GM21737 (cell line): ENCODE measurements around the gene TENT5C.

Experiments used
- ATAC-seq: cut with Tn5 transposase; IDR thresholded peaks from one replicate; pipeline ENCODE4 v1.9.1; 2021; ENCODE audit warnings: mild to moderate bottlenecking, moderate library complexity; ENCODE audit not compliant: unreplicated experiment

The TENT5C gene

DNA sequence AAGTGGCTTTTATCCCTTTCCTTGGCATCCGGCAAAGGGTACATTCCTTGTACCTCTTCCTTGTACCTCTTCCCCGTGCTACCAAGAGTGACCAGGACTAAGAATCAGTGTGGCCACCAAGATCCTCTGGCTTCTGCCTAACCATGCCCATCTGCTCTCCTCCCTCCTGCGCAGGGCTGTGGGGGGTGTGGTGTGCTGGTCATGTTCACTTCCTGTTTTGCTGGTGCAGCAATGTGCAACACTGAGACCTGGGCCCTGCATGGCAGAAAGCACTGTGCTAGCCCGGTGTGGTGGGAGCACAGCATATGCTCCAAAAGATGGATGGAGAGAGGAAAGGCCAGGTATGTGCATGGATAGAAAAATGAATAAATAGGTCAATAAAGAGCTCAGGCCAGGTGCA, 33.3 kb upstream of the TENT5C start:
- no peak for ATAC-seq

DNA sequence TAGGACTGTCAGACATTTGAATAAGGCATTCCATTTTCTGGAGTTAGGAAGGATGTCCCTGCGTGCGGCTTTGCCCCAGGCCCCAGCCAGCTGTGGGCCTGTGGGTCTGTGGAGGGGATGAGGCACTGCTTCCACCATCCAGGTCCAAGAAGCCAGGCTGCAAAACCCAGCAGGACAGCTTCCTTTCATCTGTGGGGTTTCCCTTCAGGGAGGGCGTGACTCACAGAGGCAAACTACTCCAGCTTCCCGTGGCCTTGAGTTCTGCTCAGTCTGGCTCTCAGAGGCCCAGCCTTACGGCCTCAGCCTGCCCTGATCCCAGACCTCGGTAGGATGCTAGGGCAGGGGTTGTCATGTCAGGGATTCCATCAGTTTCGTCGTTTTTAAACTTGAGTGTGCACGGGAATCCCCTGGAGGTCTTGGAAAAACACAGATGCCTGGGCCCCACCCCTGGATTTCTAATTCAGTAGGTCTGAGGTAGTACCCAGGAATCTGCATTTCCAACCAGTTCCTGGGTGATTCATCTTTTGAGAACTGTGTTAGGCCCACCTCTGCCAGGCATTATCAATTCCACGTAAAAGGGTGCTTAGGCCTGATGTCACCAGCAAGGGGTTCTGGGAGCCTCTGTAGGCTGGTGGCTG, 32.3 kb upstream of the TENT5C start:
- ATAC-seq: no peak

DNA sequence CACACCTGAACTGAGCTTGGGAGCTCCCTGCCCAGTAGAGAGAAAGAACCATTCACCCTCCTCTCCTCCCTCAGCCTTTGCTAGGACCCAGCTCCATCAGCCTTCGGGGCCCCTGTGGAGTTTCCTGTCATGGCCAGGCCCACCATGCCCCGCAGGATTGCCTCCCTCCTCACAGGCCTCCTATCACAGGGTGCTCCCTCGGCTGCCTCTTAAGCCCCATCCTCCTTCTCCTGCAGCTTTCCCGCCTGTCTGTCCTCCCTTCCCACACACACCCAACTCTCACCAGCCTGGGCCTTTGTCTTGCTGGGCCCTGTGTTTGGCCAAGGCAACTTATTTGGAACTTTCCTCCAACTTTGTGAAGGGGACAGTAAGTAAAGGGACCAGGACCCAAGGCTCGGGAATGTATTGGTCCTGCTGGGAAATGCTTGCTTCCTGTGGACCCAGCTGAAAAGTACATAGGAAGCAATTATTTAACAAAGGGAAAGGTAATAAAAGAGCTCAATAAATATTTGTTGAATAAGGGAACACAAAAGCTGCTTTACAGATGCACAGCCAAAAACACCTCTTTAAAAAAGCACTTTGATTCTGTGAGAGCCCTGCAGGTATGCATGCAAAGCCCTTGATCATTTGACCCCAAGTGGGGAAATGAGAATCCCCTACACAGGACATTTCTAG, 31.6 kb upstream of the TENT5C start:
- no peak for ATAC-seq

DNA sequence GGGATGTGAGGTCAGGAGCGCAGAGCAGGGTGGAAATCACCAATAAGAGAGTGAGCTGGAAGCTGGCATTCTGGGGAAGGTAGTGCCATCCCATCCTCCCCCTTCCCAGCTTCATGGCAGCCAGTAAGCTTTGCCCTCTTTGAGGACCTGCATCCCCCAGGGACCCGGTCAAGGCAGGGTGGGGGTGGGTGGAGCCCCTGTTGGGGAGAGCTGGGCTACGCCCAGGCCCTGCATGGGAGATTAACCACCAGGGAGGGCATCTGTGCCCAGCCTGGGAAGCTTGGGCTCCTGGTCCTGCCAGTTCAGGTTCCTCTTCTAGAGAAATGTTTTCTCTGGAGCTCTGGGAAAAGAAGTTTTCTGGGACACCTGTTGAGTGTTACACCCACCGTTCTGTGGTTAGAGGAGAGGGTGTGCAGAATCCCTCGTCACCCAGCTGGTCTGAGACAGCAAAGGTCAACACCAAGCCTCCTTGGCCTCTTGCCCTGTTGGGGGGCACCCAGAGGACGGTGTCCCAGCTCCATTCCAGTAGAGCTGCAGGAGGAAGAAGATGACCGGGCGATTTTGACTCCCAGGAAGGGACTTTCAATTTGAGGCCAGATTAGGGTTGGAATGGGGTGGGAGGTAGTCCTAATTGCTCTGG, 30.1 kb upstream of the TENT5C start:
- no peak for ATAC-seq

DNA sequence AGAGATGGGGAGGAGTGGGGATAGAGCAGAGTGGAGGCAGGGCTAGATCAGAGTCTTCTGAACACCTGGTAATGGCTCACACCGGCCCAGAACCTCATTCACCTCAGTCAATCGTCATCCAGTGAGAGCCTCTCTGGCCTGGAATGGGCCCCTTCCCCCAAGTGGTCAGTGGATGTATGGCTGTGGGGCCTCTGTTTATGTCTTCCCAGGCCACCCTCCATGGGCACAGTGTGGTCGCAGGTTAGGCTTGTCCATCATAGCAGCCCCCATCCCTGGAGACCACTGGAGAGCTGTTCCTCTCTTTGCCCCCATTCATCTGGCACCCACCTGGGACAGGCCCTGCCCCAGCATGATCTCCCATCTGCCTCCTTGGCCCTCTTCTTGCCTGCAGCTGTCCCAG, 29.6 kb upstream of the TENT5C start:
- no peak for ATAC-seq

DNA sequence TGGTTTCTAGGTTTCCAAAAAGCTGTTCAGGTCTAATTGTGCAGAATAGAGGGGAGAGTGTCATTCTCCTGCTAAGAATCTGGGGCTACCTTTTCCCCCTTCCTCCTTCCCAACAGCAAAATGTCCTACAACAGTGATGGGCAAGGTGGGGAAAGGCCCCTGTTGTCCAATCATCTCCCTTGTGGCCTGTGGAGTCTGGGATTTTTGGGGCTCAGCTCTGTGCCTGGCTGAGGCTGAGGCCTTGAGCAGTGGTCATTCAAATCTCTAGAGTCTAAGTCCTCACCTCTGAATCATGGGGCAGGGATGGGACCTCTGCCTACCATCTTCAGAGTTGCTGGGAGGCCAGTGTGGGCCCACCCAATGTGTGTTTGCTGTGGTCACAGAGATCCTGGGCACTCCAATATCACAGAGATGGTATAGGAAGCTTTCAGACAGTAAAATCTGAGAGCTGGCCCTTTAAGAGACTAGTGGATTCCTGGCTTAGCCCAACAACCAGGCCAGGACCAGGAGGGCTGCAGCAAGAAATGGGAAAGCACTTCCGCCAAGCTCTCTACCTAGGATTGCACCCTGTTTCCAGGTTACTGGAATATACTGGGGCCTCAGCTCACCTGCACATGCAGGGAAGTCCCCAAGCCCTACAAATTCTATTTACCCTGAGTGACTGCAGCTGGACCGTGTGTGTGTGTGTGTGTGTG, 28.5 kb upstream of the TENT5C start:
- ATAC-seq: no peak

DNA sequence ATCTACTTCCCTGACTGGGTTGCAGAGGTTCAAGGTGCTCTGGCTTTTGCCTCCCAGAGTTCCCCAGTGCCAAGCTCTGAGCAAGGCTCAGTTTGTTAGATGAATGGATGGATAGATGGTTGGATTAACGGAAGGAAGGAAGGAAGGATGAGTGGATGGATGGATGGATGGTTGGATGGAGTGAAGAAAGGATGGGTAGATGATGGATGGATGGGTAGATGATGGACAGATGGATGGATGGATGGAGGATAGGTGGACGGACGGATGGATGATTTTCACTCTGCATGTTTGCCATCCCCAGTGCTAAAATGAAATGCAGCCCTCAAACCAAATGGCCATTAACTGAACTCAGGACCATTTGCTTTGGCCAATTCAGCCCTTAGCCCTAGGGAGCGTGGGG, 27.4 kb upstream of the TENT5C start:
- no peak for ATAC-seq

DNA sequence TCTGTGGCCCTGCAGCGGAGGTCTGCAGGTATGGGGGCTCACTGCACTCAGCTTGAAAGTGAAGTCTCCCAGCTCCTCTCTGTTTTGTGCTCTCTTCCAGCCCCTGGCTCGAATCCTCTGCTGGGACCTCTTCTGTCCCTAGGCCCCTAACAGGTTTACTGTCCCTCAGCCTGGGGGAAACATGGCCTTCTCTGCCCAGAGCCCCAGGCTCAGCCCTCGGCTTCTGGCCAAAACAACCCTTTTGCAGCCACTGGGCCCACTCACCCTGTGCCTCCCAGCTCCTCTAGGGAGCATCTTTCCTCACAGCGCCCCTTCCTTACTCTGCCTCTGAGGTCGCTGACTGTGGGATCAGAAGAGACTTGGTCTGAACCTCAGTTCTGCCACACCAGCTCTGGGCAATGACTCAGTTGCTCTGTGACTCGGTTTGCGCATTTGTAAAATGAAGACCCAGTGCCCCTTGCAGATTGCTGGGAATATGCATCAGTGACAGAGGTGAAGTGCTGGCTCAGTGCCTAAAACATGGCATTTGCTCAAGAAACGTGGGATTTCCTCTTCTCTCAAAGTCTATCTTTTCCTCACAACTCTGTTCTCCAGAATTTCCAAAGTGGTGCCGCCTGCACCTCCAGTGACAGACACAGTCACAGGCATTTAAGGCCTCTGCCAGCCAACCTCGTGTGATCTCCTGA, 26.5 kb upstream of the TENT5C start:
- no peak for ATAC-seq

DNA sequence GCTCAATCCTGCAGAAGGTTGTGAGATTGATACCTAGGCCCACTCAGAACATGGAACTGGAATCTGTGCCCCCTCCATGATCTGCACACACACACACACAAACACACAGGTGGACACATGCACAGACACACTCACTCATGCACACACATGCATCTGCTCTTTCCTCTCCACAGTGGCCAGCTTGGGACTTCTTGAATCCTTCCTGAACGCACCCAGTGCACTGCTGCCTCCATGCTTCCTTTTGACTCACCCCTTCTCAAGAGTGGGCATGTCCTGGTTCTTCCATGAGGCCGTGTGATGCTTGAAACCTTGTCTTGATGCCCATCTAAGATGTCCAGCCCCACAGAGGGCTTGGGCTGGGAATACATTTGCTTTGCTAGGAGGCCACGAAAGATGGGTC, 25.4 kb upstream of the TENT5C start:
- ATAC-seq: no peak

DNA sequence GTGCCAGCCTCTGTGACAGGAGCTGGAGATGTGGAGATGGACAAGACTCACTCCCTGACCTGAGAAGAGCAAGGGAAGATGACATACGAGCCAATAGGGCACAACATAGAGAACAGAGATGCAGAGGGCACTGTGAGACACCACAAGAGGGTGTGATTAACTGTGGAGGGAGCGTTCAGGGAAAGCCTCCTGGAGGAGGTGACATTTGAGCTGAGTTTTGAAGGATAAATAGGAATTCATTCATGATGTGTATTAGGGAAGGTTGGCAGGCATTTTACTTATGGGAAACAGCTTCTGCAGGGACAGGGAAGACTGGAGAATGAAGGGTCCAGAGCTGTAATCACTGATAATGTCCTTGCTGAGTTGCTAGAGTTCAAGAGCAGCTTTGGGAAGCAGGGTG, 25.0 kb upstream of the TENT5C start:
- no peak for ATAC-seq

DNA sequence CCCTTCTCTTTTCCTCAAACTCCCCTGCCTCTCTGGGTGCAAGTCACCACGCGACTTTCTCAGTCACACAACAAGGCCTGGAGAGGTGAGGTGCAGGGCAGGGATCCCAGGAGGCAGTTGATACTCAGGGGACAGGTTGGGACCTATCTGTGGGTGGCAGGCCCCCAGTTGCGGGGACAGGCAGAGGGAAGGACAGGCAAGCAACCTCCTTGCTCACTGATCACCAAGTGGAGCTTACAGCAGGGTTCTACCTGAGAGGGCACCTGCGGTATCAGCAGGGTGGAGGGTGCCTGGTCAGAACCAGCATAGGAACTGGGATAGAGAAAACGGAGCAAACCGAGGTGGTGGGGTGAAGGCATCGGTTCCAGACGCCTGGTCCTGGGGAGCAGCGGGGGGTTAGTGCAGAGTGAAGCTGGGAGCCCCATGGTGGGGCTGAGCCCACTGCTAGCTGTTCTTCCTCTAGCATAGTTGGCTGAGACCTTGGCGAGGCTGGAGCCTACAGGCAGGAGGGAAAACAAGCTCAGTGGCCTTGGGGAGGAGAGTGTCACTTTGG, 24.4 kb upstream of the TENT5C start:
- no peak for ATAC-seq

DNA sequence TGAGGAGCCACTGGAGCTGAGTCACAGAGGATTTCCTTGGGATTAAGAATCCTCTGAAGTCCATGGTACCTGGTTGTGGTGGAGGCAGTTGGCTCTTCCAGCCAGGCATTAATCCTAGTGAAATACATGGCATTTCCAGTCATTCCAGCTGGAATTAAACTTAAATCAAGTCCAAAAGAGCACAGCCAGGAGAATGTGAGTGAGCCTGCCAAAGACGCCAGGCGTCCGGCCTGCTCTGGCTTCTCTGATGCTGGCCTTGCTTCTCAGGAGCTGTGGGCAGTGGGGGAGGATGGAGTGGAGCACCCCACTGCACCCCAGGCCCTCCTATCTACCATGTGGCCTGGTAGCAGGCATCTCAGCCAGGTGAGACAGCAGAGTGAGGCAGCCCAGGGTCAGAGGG, 23.4 kb upstream of the TENT5C start:
- no peak for ATAC-seq

DNA sequence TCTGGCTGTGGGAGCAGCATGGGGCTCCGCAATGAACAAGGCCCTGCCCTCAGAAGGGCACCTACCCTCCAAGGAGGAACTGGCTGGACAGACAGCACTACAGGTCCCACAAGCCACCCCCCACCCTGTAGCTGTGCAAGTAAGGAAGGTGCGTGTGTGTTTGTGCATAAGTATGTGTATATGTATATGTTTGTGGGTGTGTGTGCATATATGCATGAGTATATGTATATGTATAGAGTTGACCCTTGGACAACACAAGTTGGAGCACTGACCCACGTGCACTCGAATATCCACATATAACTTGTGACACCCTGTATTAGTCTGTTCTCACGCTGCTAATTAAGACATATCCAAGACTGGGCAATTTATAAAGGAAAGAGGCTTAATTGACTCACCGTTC, 22.6 kb upstream of the TENT5C start:
- ATAC-seq: no peak

DNA sequence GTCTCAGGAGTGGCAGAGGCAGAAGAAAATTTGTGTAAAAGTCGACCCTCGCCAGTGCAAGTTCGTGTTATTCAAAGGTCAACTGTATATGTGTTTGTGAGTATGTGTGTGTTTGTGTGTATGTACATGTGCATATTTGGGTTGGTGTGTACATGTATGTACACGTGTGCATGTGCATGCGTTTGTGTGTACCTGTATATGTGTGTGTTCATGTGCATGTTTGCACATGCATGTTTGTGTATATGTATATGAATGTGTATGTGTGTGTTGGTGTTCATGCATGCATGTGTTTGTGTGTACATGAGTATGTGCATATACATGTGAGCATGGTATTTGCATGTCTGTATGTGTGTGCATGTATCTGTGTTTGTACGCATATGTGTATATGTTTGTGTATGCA, 21.7 kb upstream of the TENT5C start:
- ATAC-seq: no peak

DNA sequence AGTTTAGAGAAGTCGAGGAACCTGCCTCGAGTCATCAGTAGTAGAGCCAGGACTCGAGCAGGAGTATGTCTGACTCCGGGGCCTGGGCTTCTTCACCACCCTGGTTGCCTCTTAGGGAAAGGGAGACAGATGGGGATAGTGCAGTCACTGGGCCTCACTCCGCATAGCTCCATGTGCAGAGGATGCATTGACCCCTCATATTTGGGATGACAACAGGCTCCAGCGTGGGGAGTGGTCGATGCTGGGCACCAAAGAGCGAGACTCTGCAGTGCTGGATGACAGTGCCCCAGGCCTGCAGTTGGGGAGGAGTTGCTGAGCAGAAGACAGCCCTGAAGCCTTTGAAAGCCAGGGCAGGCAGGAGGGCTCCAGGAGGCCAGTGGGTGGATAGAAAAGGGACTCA, 20.8 kb upstream of the TENT5C start:
- ATAC-seq: no peak

DNA sequence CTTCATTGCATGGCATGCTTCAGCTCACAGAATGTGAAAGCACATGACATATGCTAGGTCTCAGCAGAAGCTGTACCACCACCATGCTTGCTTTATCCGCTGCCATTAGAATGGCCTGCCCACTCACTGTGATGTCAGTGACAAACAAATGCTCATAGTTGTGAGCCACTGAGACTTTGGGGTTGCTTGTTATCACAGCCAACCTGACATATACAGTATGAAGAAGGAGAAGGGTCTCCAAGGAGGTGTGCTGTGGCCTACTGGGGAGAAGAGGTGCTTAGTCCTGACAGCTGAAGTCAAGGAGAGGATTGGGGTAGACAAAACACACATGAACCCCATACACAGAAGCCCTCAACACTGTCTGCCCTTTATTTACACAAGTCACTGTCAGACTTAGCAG, 19.5 kb upstream of the TENT5C start:
- ATAC-seq: no peak

DNA sequence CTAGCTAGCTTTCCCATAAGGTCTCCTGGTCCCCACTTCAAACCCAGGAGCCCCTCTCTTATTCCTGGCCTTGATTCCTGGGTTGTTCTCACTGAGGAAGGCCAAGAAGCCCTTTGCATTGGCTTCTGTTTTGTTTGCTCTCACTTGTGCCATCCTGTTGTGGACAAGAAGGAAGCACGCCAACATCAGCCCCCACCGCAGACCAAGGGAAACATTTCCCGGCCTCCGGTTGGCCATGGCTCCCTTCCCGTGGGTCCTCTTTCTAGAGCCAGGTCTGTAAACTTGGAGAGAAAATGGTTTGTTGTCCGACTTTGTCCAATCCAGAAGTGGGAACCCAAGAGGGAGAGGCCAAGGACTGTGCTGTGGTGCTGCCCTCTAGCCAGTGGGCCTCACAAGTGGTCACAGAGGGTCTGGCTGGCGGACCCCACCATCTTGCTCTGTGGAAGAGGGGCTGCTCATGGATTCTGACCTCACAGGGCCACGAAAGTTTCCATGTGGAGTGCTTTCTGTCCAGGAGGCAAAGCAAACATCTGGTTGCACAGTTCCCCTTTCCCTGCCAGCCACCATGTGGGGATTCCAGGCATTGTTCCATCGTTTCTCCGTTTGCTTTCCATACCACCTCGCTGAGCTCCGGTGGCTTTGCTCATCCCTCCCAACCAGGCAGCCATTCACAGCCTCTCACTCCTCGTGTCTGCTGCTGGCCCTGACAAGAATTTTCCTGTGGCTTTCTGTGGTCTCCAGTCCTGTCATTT, 18.9 kb upstream of the TENT5C start:
- ATAC-seq: no peak

DNA sequence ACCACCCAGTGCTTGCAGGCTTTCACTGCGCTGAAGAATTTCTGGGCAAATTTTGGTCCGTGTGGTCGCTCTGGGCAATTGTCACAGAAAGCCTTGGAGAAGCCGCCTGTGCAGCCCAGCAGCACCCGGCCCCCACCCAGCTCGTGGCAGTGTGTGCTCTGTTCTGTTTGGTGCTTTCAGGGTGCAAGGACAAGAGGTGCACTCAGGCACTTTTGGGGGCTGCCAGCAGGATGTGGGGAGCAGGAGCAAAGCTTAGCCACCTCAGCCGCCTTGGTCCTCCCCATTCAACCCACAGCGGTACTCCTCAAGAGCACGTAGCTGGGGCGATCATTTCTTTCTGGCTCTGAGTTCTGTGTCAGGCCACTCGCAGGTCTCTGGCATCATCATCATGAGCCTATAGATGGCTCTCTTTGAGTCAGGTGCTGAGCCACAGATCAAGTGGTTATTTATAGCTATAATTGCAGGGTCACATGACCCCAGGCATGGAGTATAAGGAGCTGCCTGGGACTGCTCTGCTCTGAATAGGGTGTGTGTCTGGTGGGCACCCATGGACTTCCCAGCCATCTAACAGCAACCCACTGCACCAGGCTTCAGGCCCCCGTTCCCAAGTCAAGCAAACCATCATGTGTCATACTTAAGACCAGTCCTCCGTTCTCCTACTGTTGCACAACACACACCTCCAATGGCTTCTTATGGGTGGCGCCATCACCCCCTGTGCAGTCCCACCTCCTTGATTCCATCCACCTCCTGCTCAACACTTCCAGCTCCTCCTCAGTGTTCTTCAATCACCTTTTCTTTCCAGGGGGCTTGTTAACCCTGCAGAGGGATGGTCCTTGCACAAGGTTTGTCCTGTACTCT, 18.1 kb upstream of the TENT5C start:
- ATAC-seq: no peak

DNA sequence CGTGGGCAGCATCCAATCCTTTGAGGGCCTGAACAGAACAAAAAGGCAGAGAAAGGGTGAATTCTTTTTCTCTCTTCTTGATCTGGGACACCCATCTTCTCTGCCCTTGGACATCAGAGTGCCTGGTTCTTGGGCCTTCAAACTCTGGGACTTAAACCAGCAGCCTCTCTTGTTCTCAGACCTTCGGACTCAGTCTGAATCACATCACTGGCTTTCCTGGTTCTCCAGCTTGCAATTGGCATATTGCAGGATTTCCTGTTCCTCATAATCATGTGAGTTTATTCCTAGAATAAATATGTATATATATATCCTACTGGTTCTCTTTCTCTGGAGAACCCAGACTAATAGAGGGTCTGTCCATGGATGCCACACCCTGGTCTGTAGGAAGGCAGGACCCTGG, 16.3 kb upstream of the TENT5C start:
- no peak for ATAC-seq
